Skeletal muscle satellite cell (primary cell): ENCODE results near the gene NAGLU. TPM values are rescaled to one million over a fixed set of nuclear protein-coding genes. Genes with fewer than 3 reads are reported as not detected.

Experiments used
- H3K27me3 ChIP-seq: 2 replicates; pipeline ENCODE4 v1.7.0; 2013; ENCODE audit warnings: low read length; ENCODE audit not compliant: control insufficient read depth, insufficient read depth
- H3K36me3 ChIP-seq: 2 replicates; pipeline ENCODE4 v1.7.0; 2013; ENCODE audit warnings: mild to moderate bottlenecking, control low read depth, low read length; ENCODE audit not compliant: insufficient read depth
- H3K4me1 ChIP-seq: 2 replicates; pipeline ENCODE4 v1.7.0; 2013; ENCODE audit warnings: low read length; ENCODE audit not compliant: control insufficient read depth, insufficient read depth
- H3K4me2 ChIP-seq: 2 replicates; pipeline ENCODE4 v1.7.0; 2013; ENCODE audit warnings: mild to moderate bottlenecking, low read length
- H3K4me3 ChIP-seq: 2 replicates; pipeline ENCODE4 v1.7.0; 2013; ENCODE audit warnings: low read length
- H3K9ac ChIP-seq: 2 replicates; pipeline ENCODE4 v1.7.0; 2013; ENCODE audit warnings: mild to moderate bottlenecking, low read depth, low read length, moderate library complexity
- H3K9me3 ChIP-seq: replicated peaks from 2 replicates; pipeline ENCODE4 v1.7.0; 2013; ENCODE audit warnings: mild to moderate bottlenecking, control low read depth, low read length
- small RNA-seq: library from RNA; depleted of rRNA; stranded (forward); fragments of <200 nt; gene quantifications from one replicate; pipeline ENCODE3, GENCODE V24; 2012

NAGLU gene

GRCh38 chr17:42585353-42585752, 49.3 kb downstream of the NAGLU start:
- H3K27me3 ChIP-seq, result no peaks in the 10 kb centered on the region
- H3K4me3 ChIP-seq, result no peak overlapping the region
- H3K4me2 ChIP-seq, result no peak overlapping the region
- H3K9ac ChIP-seq, result no peak overlapping the region
- H3K9me3 ChIP-seq, result no peaks in the 10 kb centered on the region
- H3K36me3 ChIP-seq, result peaks cover 79% of the 10 kb centered on the region
- H3K4me1 ChIP-seq, result no peaks in the 10 kb centered on the region

GRCh38 chr17:42586514-42587230, 50.6 kb downstream of the NAGLU start:
- no peak overlapping the region for H3K4me2 ChIP-seq
- H3K9ac ChIP-seq, result no peak overlapping the region
- peaks cover 84% of the 10 kb centered on the region for H3K36me3 ChIP-seq
- no peaks in the 10 kb centered on the region for H3K27me3 ChIP-seq
- H3K4me1 ChIP-seq, result no peaks in the 10 kb centered on the region
- no peaks in the 10 kb centered on the region for H3K9me3 ChIP-seq
- no peak overlapping the region for H3K4me3 ChIP-seq

- H3K36me3 ChIP-seq, result peaks cover 45% of the 10 kb centered on the region
- H3K4me3 ChIP-seq, result no peak overlapping the region
- no peak overlapping the region for H3K4me2 ChIP-seq
- H3K9ac ChIP-seq, result no peak overlapping the region
- H3K27me3 ChIP-seq, result no peaks in the 10 kb centered on the region
- H3K4me1 ChIP-seq, result no peaks in the 10 kb centered on the region
- no peaks in the 10 kb centered on the region for H3K9me3 ChIP-seq
Observed at GRCh38 chr17:42590886-42591285, 54.8 kb downstream of the NAGLU start.

GRCh38 chr17:42591411-42591810, 55.4 kb downstream of the NAGLU start:
- no peak overlapping the region for H3K4me3 ChIP-seq
- H3K27me3 ChIP-seq, result no peaks in the 10 kb centered on the region
- H3K9me3 ChIP-seq, result no peaks in the 10 kb centered on the region
- H3K9ac ChIP-seq, result no peak overlapping the region
- H3K4me2 ChIP-seq, result no peak overlapping the region
- peaks cover 40% of the 10 kb centered on the region for H3K36me3 ChIP-seq
- no peaks in the 10 kb centered on the region for H3K4me1 ChIP-seq

Small RNA genes lying within 50 kb of the gene (small RNA-seq; reads per million reads assigned to genes)
- gene MIR548AT, result not detected
